Effector memory CD4-positive, alpha-beta T cell (primary cell): ENCODE results near the gene NBPF1.
"Not testable (repeated sequence)": the region's sequence is repeated elsewhere in the genome, so short reads cannot be mapped to it uniquely, and the experiment has no call there.

ENCODE experiments used
- DNase-seq, 3 donors: peaks; one replicate each; pipeline ENCODE4 v3.0.0-alpha.2; 2020
- H3K27ac ChIP-seq: 2 replicates; pipeline ENCODE4 v1.7.0; 2013; ENCODE audit warnings: mild to moderate bottlenecking, low read length, moderate library complexity; ENCODE audit not compliant: insufficient read depth, poor library complexity, severe bottlenecking
- H3K27me3 ChIP-seq: replicated peaks from 2 replicates; pipeline ENCODE4 v1.7.0; 2013; ENCODE audit warnings: mild to moderate bottlenecking, low read length; ENCODE audit not compliant: insufficient read depth, control insufficient read depth, poor library complexity, severe bottlenecking
- H3K36me3 ChIP-seq: 2 replicates; pipeline ENCODE4 v1.7.0; 2013; ENCODE audit warnings: mild to moderate bottlenecking, low read length, moderate library complexity; ENCODE audit not compliant: control insufficient read depth, insufficient read depth
- H3K4me1 ChIP-seq: 2 replicates; pipeline ENCODE4 v1.7.0; 2013; ENCODE audit warnings: low read length, mild to moderate bottlenecking; ENCODE audit not compliant: control insufficient read depth, insufficient read depth, poor library complexity, severe bottlenecking
- H3K4me3 ChIP-seq: 2 replicates; pipeline ENCODE4 v1.7.0; 2013; ENCODE audit warnings: low read length, low read depth, mild to moderate bottlenecking; ENCODE audit not compliant: insufficient read depth, poor library complexity, severe bottlenecking
- H3K9me3 ChIP-seq: 2 replicates; pipeline ENCODE4 v1.7.0; 2013; ENCODE audit warnings: mild to moderate bottlenecking, low read length, moderate library complexity; ENCODE audit not compliant: control insufficient read depth

NBPF1 gene

GRCh38 chr1:16528338-16528737 is 85.0 kb downstream of the NBPF1 start:
- H3K9me3 ChIP-seq, H3K27me3 ChIP-seq, DNase-seq: not testable (repeated sequence)

GRCh38 chr1:16525769-16526168 is 87.6 kb downstream of the NBPF1 start:
- H3K9me3 ChIP-seq, DNase-seq, H3K27ac ChIP-seq, H3K36me3 ChIP-seq, H3K27me3 ChIP-seq, H3K4me1 ChIP-seq, H3K4me3 ChIP-seq: not testable (repeated sequence)

More at GRCh38 chr1:16528338-16528737, 85.0 kb downstream of the NBPF1 start:
- H3K4me1 ChIP-seq, H3K36me3 ChIP-seq, H3K27ac ChIP-seq, H3K4me3 ChIP-seq: not testable (repeated sequence)

GRCh38 chr1:16521679-16522078 is 91.7 kb downstream of the NBPF1 start:
- not testable (repeated sequence) for DNase-seq, H3K27me3 ChIP-seq, H3K27ac ChIP-seq, H3K4me1 ChIP-seq, H3K9me3 ChIP-seq, H3K4me3 ChIP-seq, H3K36me3 ChIP-seq

GRCh38 chr1:16521288-16521583 is 92.1 kb downstream of the NBPF1 start:
- Histone ChIP-seq H3K27ac (no peak overlapping the region), H3K36me3 (no peaks in the 10 kb centered on the region), H3K4me3 (no peak overlapping the region), H3K27me3 (no peaks in the 10 kb centered on the region), H3K9me3 (no peaks in the 10 kb centered on the region), H3K4me1 (no peaks in the 10 kb centered on the region)
- no peak for DNase-seq

GRCh38 chr1:16520435-16521287 is 92.7 kb downstream of the NBPF1 start:
- not testable (repeated sequence) for H3K27me3 ChIP-seq, H3K4me1 ChIP-seq, H3K36me3 ChIP-seq, H3K27ac ChIP-seq, H3K4me3 ChIP-seq, H3K9me3 ChIP-seq, DNase-seq

- H3K36me3 ChIP-seq, H3K27me3 ChIP-seq, H3K27ac ChIP-seq, DNase-seq, H3K4me3 ChIP-seq, H3K9me3 ChIP-seq, H3K4me1 ChIP-seq: not testable (repeated sequence)
Measured at GRCh38 chr1:16519255-16519951, 94.0 kb downstream of the NBPF1 start.

GRCh38 chr1:16518913-16519254 is 94.5 kb downstream of the NBPF1 start:
- not testable (repeated sequence) for H3K4me1 ChIP-seq, H3K9me3 ChIP-seq, H3K36me3 ChIP-seq, DNase-seq, H3K27me3 ChIP-seq, H3K27ac ChIP-seq, H3K4me3 ChIP-seq

- DNase-seq, H3K9me3 ChIP-seq, H3K36me3 ChIP-seq, H3K4me3 ChIP-seq, H3K4me1 ChIP-seq, H3K27ac ChIP-seq, H3K27me3 ChIP-seq: not testable (repeated sequence)
Measured at GRCh38 chr1:16516694-16517410, 96.5 kb downstream of the NBPF1 start.

- H3K4me3 ChIP-seq = peak within 1 kb of the TSS; percentile 25
- not testable (repeated sequence) for H3K9me3 ChIP-seq, H3K27me3 ChIP-seq, H3K36me3 ChIP-seq, H3K4me1 ChIP-seq
- peak within 1 kb of the TSS; percentile 86 for H3K27ac ChIP-seq
- DNase-seq = peak; percentile 56 to 77 (median 72)
Measured at GRCh38 chr1:16514107-16515055, 99.0 kb downstream of the NBPF1 start, which contains the start of gene RNU1-1. TSS of gene RNU1-1 (minus strand) at chr1:16514285.
